ENCODE measurements around the gene CMPK1.

The CMPK1 gene

GRCh38 chr1:47378147-47378546, 44.6 kb downstream of the CMPK1 start:
- H2AFZ ChIP-seq (ENCODE audit: low read depth, low read length): no peak overlapping the region
- H3K9ac ChIP-seq (ENCODE audit: low read length): no peak overlapping the region
- H3K4me1 ChIP-seq (ENCODE audit: low read length): no peaks in the 10 kb centered on the region
- no peaks in the 10 kb centered on the region for H3K9me3 ChIP-seq (ENCODE audit: insufficient read depth, low read length)
- no peaks in the 10 kb centered on the region for H3K79me2 ChIP-seq (ENCODE audit: low read length)
- no peaks in the 10 kb centered on the region for H3K36me3 ChIP-seq (replicated peaks; ENCODE audit: low read depth, low read length)
- no peaks in the 10 kb centered on the region for H3K27me3 ChIP-seq (ENCODE audit: low read depth, low read length)
- no peak overlapping the region for H3K4me3 ChIP-seq (ENCODE audit: low read length)
- H3K4me2 ChIP-seq (ENCODE audit: low read length): no peak overlapping the region
- TF ChIP-seq EZH2phosphoT487 (IDR thresholded peaks at IDR 0.05; ENCODE audit: low read depth): no peak
- TF ChIP-seq, protein P1, sequence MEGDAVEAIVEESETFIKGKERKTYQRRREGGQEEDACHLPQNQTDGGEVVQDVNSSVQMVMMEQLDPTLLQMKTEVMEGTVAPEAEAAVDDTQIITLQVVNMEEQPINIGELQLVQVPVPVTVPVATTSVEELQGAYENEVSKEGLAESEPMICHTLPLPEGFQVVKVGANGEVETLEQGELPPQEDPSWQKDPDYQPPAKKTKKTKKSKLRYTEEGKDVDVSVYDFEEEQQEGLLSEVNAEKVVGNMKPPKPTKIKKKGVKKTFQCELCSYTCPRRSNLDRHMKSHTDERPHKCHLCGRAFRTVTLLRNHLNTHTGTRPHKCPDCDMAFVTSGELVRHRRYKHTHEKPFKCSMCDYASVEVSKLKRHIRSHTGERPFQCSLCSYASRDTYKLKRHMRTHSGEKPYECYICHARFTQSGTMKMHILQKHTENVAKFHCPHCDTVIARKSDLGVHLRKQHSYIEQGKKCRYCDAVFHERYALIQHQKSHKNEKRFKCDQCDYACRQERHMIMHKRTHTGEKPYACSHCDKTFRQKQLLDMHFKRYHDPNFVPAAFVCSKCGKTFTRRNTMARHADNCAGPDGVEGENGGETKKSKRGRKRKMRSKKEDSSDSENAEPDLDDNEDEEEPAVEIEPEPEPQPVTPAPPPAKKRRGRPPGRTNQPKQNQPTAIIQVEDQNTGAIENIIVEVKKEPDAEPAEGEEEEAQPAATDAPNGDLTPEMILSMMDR (IDR thresholded peaks at IDR 0.05; ENCODE audit: low read depth, low read length): no peak
- no peak overlapping the region for H3K27ac ChIP-seq (ENCODE audit: low read length)
- no peaks in the 10 kb centered on the region for H4K20me1 ChIP-seq (ENCODE audit: insufficient read depth, low read length)

DNA sequence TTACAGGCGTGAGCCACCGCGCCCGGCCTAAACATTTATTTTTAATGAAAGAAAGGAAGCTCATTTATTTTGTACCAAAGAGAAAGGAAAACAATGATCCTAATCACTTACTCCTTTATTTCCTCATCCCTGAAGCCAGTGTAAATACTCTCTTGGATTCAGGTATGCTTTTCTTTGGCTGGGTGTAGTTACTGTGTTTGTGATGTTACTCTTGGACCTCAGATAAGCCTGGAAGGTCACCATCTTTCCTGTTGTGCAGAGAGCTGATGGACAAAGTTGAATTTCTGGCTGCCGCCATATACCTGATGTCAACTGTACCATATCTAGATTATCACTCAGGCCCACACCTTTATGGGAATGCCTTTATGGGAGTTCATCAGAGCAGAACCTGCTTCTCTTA, 47.1 kb downstream of the CMPK1 start:
- Histone ChIP-seq H2AFZ (ENCODE audit: low read depth, low read length) (no peak overlapping the region), H3K9me3 (ENCODE audit: insufficient read depth, low read length) (no peaks in the 10 kb centered on the region), H3K27ac (ENCODE audit: low read length) (no peak overlapping the region), H3K36me3 (replicated peaks; ENCODE audit: low read depth, low read length) (no peaks in the 10 kb centered on the region), H3K4me2 (ENCODE audit: low read length) (no peak overlapping the region), H3K27me3 (ENCODE audit: low read depth, low read length) (no peaks in the 10 kb centered on the region), H3K9ac (ENCODE audit: low read length) (no peak overlapping the region), H3K79me2 (ENCODE audit: low read length) (no peaks in the 10 kb centered on the region), H3K4me3 (ENCODE audit: low read length) (no peak overlapping the region), H3K4me1 (ENCODE audit: low read length) (no peaks in the 10 kb centered on the region), H4K20me1 (ENCODE audit: insufficient read depth, low read length) (no peaks in the 10 kb centered on the region)
- TF ChIP-seq EZH2phosphoT487 (IDR thresholded peaks at IDR 0.05; ENCODE audit: low read depth): no peak
- TF ChIP-seq, protein P1 (IDR thresholded peaks at IDR 0.05; ENCODE audit: low read depth, low read length): no peak

- no peaks in the 10 kb centered on the region for H3K79me2 ChIP-seq (ENCODE audit: low read length)
- H3K4me1 ChIP-seq (ENCODE audit: low read length): no peaks in the 10 kb centered on the region
- no peaks in the 10 kb centered on the region for H3K36me3 ChIP-seq (replicated peaks; ENCODE audit: low read depth, low read length)
These were observed 48.9 kb downstream of the CMPK1 start for GRCh38 chr1:47382399-47382983.

DNA sequence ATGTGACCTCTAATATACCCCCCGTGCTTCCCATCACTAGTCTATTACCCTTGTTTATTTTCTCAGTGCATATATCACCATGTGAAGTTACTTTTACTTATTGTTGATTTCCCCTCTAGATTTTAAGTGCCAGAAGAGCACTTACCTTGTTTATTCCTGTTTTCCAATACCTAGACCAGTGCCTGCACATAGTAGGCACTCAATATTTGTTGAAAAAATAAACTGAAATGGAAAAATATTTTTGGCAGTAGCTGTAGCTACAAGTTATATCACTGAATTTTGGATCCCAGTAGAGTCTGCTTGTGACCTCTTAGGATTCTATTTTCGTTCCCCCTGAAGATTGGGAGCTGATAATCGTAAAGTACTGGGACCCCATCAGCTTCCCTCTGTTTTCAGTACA, 50.5 kb downstream of the CMPK1 start:
- H4K20me1 ChIP-seq (ENCODE audit: insufficient read depth, low read length): no peaks in the 10 kb centered on the region
- H3K27ac ChIP-seq (ENCODE audit: low read length): no peak overlapping the region
- no peaks in the 10 kb centered on the region for H3K9me3 ChIP-seq (ENCODE audit: insufficient read depth, low read length)
- no peaks in the 10 kb centered on the region for H3K4me1 ChIP-seq (ENCODE audit: low read length)
- no peak overlapping the region for H3K9ac ChIP-seq (ENCODE audit: low read length)
- H3K36me3 ChIP-seq (replicated peaks; ENCODE audit: low read depth, low read length): no peaks in the 10 kb centered on the region
- no peak overlapping the region for H3K4me2 ChIP-seq (ENCODE audit: low read length)
- no peak for TF ChIP-seq EZH2phosphoT487 (IDR thresholded peaks at IDR 0.05; ENCODE audit: low read depth)
- TF ChIP-seq, protein P1 (IDR thresholded peaks at IDR 0.05; ENCODE audit: low read depth, low read length): no peak
- H3K79me2 ChIP-seq (ENCODE audit: low read length): no peaks in the 10 kb centered on the region
- H3K4me3 ChIP-seq (ENCODE audit: low read length): no peak overlapping the region
- no peaks in the 10 kb centered on the region for H3K27me3 ChIP-seq (ENCODE audit: low read depth, low read length)
- no peak overlapping the region for H2AFZ ChIP-seq (ENCODE audit: low read depth, low read length)

More at GRCh38 chr1:47382399-47382983, 48.9 kb downstream of the CMPK1 start:
- Histone ChIP-seq H3K9me3 (ENCODE audit: insufficient read depth, low read length) (no peaks in the 10 kb centered on the region), H3K27me3 (ENCODE audit: low read depth, low read length) (no peaks in the 10 kb centered on the region), H3K4me3 (ENCODE audit: low read length) (no peak overlapping the region), H2AFZ (ENCODE audit: low read depth, low read length) (no peak overlapping the region), H3K9ac (ENCODE audit: low read length) (no peak overlapping the region), H3K27ac (ENCODE audit: low read length) (no peak overlapping the region), H3K4me2 (ENCODE audit: low read length) (no peak overlapping the region), H4K20me1 (ENCODE audit: insufficient read depth, low read length) (no peaks in the 10 kb centered on the region)
- no peak for TF ChIP-seq EZH2phosphoT487 (IDR thresholded peaks at IDR 0.05; ENCODE audit: low read depth)
- TF ChIP-seq, protein P1 (IDR thresholded peaks at IDR 0.05; ENCODE audit: low read depth, low read length): no peak

Measured in OCI-LY3 (cell line).